Epithelial cell of proximal tubule (primary cell): ENCODE results near the gene ACTR1A. TPM values are rescaled to one million over a fixed set of nuclear protein-coding genes. Genes with fewer than 3 reads are reported as not detected.

Experiments
- DNase-seq: peaks from one replicate; pipeline ENCODE4 v3.0.0-alpha.2; 2011; ENCODE audit warnings: low read depth
- H3K4me3 ChIP-seq: 2 replicates; pipeline ENCODE4 v1.5.1; 2011; ENCODE audit warnings: low read depth, mild to moderate bottlenecking, low read length
- CTCF ChIP-seq: conservative IDR thresholded peaks from 2 replicates; pipeline ENCODE4 v1.5.1; 2012; ENCODE audit warnings: low read depth, mild to moderate bottlenecking, low read length
- total RNA-seq: library from RNA; depleted of rRNA; stranded (reverse); fragments of >200 nt; gene quantifications from 2 replicates; pipeline ENCODE4 v1.2.3, GENCODE V29; 2015

ACTR1A gene
- total RNA-seq, 1 donor from 2014 or later, result 129 TPM

GRCh38 chr10:102534333-102534732, 31.8 kb upstream of the ACTR1A start:
- DNase-seq, result no peak
- TF ChIP-seq CTCF, result no peak
- H3K4me3 ChIP-seq, result no peak overlapping the region

GRCh38 chr10:102527546-102527945, 25.0 kb upstream of the ACTR1A start:
- DNase-seq, result no peak
- H3K4me3 ChIP-seq, result no peak overlapping the region
- TF ChIP-seq CTCF, result no peak

GRCh38 chr10:102524746-102525145, 22.2 kb upstream of the ACTR1A start:
- no peak for TF ChIP-seq CTCF
- no peak overlapping the region for H3K4me3 ChIP-seq
- no peak for DNase-seq

- TF ChIP-seq CTCF, result no peak
- H3K4me3 ChIP-seq, result no peak overlapping the region
- no peak for DNase-seq
These were observed 20.9 kb upstream of the ACTR1A start for GRCh38 chr10:102523250-102524029.

- DNase-seq, result no peak
- H3K4me3 ChIP-seq, result no peak overlapping the region
- no peak for TF ChIP-seq CTCF
These were observed 20.4 kb upstream of the ACTR1A start for GRCh38 chr10:102522874-102523249.

- no peak for TF ChIP-seq CTCF
- DNase-seq, result no peak
- no peak overlapping the region for H3K4me3 ChIP-seq
These were observed 16.8 kb upstream of the ACTR1A start for GRCh38 chr10:102519246-102519825.

GRCh38 chr10:102517553-102517952, 15.0 kb upstream of the ACTR1A start:
- TF ChIP-seq CTCF, result no peak
- DNase-seq, result no peak
- no peak overlapping the region for H3K4me3 ChIP-seq
